Thyroid gland (tissue), 4 donors: ENCODE data around the gene CARD11.

Source experiments
- POLR2A ChIP-seq, 2 donors: fragments of 450-650 bp; IDR thresholded peaks; one replicate each; pipeline ENCODE4 v1.6.1; 2017; ENCODE audit warnings: antibody characterized with exemption in 2 of 2, mild to moderate bottlenecking in 2 of 2, moderate library complexity in 1 of 2
- TF ChIP-seq, protein P1 (sequence below), 6 experiments: fragments of 200-600 bp in 3 of 6; fragments of 450-650 bp in 3 of 6; sonication (generic) in 3 of 6; IDR thresholded peaks; one replicate each; pipeline ENCODE4 v1.5.1; 2016 to 2019; ENCODE audit warnings: antibody characterized with exemption in 6 of 6, mild to moderate bottlenecking in 2 of 6, inconsistent platforms in 1 of 6, moderate library complexity in 1 of 6

DNA sequence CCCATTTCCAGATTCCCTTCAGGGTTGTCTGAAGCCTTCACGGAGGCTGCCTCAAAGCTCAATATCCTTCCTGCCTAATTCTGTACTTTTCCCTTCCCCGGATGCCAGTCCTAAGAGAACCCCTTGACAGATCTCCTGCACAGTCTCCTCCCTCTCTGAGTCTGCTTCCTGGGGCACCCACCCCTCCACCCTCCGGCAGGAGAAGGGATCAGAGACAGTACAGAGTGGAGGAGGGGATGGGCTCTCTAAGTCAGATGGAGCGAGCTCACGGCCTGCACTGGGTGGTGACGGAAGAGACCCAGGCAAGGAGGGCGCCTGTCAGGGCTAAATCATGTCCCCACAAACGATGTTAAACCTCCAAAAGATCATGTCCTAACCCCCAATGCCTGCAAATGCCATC lies 48.0 kb upstream of the CARD11 start:
- TF ChIP-seq, protein P1, sequence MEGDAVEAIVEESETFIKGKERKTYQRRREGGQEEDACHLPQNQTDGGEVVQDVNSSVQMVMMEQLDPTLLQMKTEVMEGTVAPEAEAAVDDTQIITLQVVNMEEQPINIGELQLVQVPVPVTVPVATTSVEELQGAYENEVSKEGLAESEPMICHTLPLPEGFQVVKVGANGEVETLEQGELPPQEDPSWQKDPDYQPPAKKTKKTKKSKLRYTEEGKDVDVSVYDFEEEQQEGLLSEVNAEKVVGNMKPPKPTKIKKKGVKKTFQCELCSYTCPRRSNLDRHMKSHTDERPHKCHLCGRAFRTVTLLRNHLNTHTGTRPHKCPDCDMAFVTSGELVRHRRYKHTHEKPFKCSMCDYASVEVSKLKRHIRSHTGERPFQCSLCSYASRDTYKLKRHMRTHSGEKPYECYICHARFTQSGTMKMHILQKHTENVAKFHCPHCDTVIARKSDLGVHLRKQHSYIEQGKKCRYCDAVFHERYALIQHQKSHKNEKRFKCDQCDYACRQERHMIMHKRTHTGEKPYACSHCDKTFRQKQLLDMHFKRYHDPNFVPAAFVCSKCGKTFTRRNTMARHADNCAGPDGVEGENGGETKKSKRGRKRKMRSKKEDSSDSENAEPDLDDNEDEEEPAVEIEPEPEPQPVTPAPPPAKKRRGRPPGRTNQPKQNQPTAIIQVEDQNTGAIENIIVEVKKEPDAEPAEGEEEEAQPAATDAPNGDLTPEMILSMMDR (IDR thresholded peaks at IDR 0.05) = no peak
- no peak for TF ChIP-seq POLR2A (IDR thresholded peaks at IDR 0.05)
